Measurements from ENCODE around the gene TMEM45A. TPM values are rescaled to one million over a fixed set of nuclear protein-coding genes. Genes with fewer than 3 reads are reported as not detected.

TMEM45A gene
- total and polyA plus RNA-seq, 11 donors, result 1.8 to 11.2 (median 3.1) TPM

GRCh38 chr3:100449214-100449613 lies 43.2 kb upstream of the TMEM45A start:
- TF ChIP-seq POLR2A (IDR thresholded peaks at IDR 0.05) (no peak), CTCF (IDR thresholded peaks at IDR 0.05) (no peak)
- Histone ChIP-seq H3K4me1 (no peaks in the 10 kb centered on the region), H3K36me3 (peaks cover 0 to 4% (median 0%) of the 10 kb centered on the region in 9 donors), H3K4me3 (no peak overlapping the region), H3K27me3 (no peaks in the 10 kb centered on the region), H3K9me3 (peaks cover 0 to 7% (median 0%) of the 10 kb centered on the region in 12 donors), H3K27ac (no peak overlapping the region)
- no peak for DNase-seq
- no peak for ATAC-seq
- intact Hi-C loops (cut with DNase I), result no loop called here
- WGBS, 4 donors, result 61 to 69% (median 62%) methylated on average over 2 of the region's 2 CpGs

- intact Hi-C loops (cut with DNase I), result loop anchor here in 1 of 10 donors (5.0 kb wide), 1 partner anchor 138 kb away; no protein-coding TSS in a partner anchor
- DNase-seq (no peak), ATAC-seq (no peak)
- Histone ChIP-seq H3K27me3 (no peaks in the 10 kb centered on the region), H3K27ac (no peak overlapping the region), H3K9me3 (no peaks in the 10 kb centered on the region), H3K4me1 (no peaks in the 10 kb centered on the region), H3K36me3 (peaks cover 0 to 12% (median 0%) of the 10 kb centered on the region in 9 donors), H3K4me3 (no peak overlapping the region)
- no peak for TF ChIP-seq POLR2A (IDR thresholded peaks at IDR 0.05)
- 44 to 58% (median 55%) methylated on average over 4 of the region's 4 CpGs for whole genome bisulfite sequencing, 4 donors
These were observed 37.7 kb upstream of the TMEM45A start for GRCh38 chr3:100454677-100455076.

GRCh38 chr3:100455841-100456550 lies 36.4 kb upstream of the TMEM45A start:
- TF ChIP-seq CTCF (IDR thresholded peaks at IDR 0.05) (no peak), POLR2A (IDR thresholded peaks at IDR 0.05) (no peak)
- no peak for DNase-seq
- Histone ChIP-seq H3K4me1 (no peaks in the 10 kb centered on the region), H3K27ac (no peak overlapping the region), H3K4me3 (no peak overlapping the region), H3K9me3 (no peaks in the 10 kb centered on the region), H3K27me3 (no peaks in the 10 kb centered on the region), H3K36me3 (peaks cover 0 to 12% (median 0%) of the 10 kb centered on the region in 9 donors)
- 78 to 91% (median 85%) methylated on average over 2 of the region's 2 CpGs for WGBS, 4 donors
- intact Hi-C loops (cut with DNase I), result loop anchor here in 1 of 10 donors (5.0 kb wide), 1 partner anchor 136 kb away; no protein-coding TSS in a partner anchor
- ATAC-seq, result no peak

GRCh38 chr3:100456745-100457144 lies 35.7 kb upstream of the TMEM45A start:
- DNase-seq (no peak), ATAC-seq (no peak)
- no peaks in the 10 kb centered on the region for H3K4me1 ChIP-seq
- TF ChIP-seq POLR2A (IDR thresholded peaks at IDR 0.05) (no peak), CTCF (IDR thresholded peaks at IDR 0.05) (no peak)
- no peaks in the 10 kb centered on the region for H3K27me3 ChIP-seq
- intact Hi-C loops (cut with DNase I), result loop anchor here in 1 of 10 donors (5.0 kb wide), 1 partner anchor 136 kb away; no protein-coding TSS in a partner anchor
- no peaks in the 10 kb centered on the region for H3K9me3 ChIP-seq
- H3K4me3 ChIP-seq, result no peak overlapping the region
- peaks cover 0 to 12% (median 0%) of the 10 kb centered on the region in 9 donors for H3K36me3 ChIP-seq
- WGBS, 4 donors, result 92 to 96% (median 95%) methylated on average over 1 of the region's 1 CpG
- H3K27ac ChIP-seq, result no peak overlapping the region

All from heart left ventricle (tissue), 16 donors.